Stimulated activated CD8-positive, alpha-beta memory T cell treated with anti-CD3 and anti-CD28 coated beads, Interleukin-12 subunit alpha, Interleukin-12 subunit beta, amount 100 ng/mL, for 4 hours (primary cell): ENCODE results near the gene EXOC4.
"Not testable (repeated sequence)": the region's sequence is repeated elsewhere in the genome, so short reads cannot be mapped to it uniquely, and the experiment has no call there.

Experiments used
- DNase-seq: peaks from one replicate; pipeline ENCODE4 v3.0.0-alpha.2; 2020; ENCODE audit warnings: low read depth

EXOC4 gene

GRCh38 chr7:133252858-133253518, at the start of gene EXOC4:
Gene EXOC4 (plus strand): TSS chr7:133253078.
- peak; percentile 74 for DNase-seq

- no peak for DNase-seq
Measured at GRCh38 chr7:133203490-133203889, 49.4 kb upstream of the EXOC4 start.

- DNase-seq: no peak
Measured at GRCh38 chr7:133207687-133208086, 45.2 kb upstream of the EXOC4 start.

- DNase-seq: not testable (repeated sequence)
Measured at GRCh38 chr7:133210817-133211216, 42.1 kb upstream of the EXOC4 start.

- not testable (repeated sequence) for DNase-seq
Measured at GRCh38 chr7:133213772-133214171, 39.1 kb upstream of the EXOC4 start.

GRCh38 chr7:133217773-133218172, 35.1 kb upstream of the EXOC4 start:
- no peak for DNase-seq

GRCh38 chr7:133230591-133231194, 22.2 kb upstream of the EXOC4 start:
- no peak for DNase-seq

- no peak for DNase-seq
Measured at GRCh38 chr7:133233142-133233541, 19.7 kb upstream of the EXOC4 start.

- no peak for DNase-seq
Measured at GRCh38 chr7:133234961-133235875, 17.7 kb upstream of the EXOC4 start.

- no peak for DNase-seq
Measured at GRCh38 chr7:133237545-133237944, 15.3 kb upstream of the EXOC4 start.

GRCh38 chr7:133240302-133240701, 12.6 kb upstream of the EXOC4 start:
- DNase-seq: no peak

GRCh38 chr7:133246558-133246957, 6.3 kb upstream of the EXOC4 start:
- no peak for DNase-seq

GRCh38 chr7:133248901-133249300, 4.0 kb upstream of the EXOC4 start:
- DNase-seq: no peak

- no peak for DNase-seq
Measured at GRCh38 chr7:133252506-133252857, 396 bp upstream of the EXOC4 start.

GRCh38 chr7:133253519-133253875, 619 bp downstream of the EXOC4 start:
- DNase-seq: peak; percentile 3

- no peak for DNase-seq
Measured at GRCh38 chr7:133255486-133255885, 2.6 kb downstream of the EXOC4 start.

- no peak for DNase-seq
Measured at GRCh38 chr7:133258174-133258573, 5.3 kb downstream of the EXOC4 start.

GRCh38 chr7:133265821-133266220, 12.9 kb downstream of the EXOC4 start:
- DNase-seq: no peak

- DNase-seq: no peak
Measured at GRCh38 chr7:133268355-133268754, 15.5 kb downstream of the EXOC4 start.

GRCh38 chr7:133272336-133272735, 19.5 kb downstream of the EXOC4 start:
- DNase-seq: no peak

- no peak for DNase-seq
Measured at GRCh38 chr7:133273227-133273626, 20.3 kb downstream of the EXOC4 start.

GRCh38 chr7:133274265-133274664, 21.4 kb downstream of the EXOC4 start:
- DNase-seq: no peak

- DNase-seq: no peak
Measured at GRCh38 chr7:133275008-133275407, 22.1 kb downstream of the EXOC4 start.
